GM12873 (cell line): ENCODE measurements around the gene RPS27.

Experiments used
- TF ChIP-seq, protein P1 (sequence below): IDR thresholded peaks from 2 replicates; pipeline ENCODE4 v1.5.1; 2012; ENCODE audit warnings: low read depth, mild to moderate bottlenecking, moderate library complexity, low read length, control low read depth; ENCODE audit not compliant: insufficient read depth; ENCODE audit errors: missing control alignments

RPS27 gene

DNA sequence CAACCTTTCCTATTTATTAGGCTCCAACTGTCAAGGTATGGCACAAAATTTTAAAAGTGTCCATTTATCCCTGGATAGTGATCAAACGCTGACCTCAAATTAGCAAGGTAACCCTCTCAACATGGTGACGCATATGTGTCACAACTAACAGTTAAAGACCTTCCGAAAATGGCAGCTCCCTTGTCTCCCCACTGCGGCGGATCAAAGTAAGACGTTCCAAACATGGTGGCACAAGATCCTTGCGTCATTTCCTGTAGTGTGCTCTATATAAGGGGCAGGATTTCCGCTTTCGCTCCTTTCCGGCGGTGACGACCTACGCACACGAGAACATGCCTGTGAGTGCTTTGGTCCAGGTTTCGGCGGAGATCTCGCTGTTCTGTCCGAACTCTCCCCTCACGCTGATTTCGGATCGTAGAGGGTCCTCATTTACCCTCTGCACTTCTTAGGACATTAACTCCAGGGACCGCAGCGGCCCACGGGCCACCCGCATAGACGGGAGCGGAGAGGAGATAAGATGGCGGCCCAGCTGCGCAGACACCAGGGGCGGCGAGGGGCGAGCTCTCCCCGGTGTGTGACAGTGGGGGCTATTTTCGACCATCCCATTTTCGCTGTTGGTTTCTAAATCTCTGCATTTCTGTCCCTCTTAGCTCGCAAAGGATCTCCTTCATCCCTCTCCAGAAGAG, at the start of gene RPS27:
RPS27 (plus strand) TSS at position 295 of the 683 bp plus-strand sequence; CDS start at position 330, 35 bp downstream.
- TF ChIP-seq, protein P1, sequence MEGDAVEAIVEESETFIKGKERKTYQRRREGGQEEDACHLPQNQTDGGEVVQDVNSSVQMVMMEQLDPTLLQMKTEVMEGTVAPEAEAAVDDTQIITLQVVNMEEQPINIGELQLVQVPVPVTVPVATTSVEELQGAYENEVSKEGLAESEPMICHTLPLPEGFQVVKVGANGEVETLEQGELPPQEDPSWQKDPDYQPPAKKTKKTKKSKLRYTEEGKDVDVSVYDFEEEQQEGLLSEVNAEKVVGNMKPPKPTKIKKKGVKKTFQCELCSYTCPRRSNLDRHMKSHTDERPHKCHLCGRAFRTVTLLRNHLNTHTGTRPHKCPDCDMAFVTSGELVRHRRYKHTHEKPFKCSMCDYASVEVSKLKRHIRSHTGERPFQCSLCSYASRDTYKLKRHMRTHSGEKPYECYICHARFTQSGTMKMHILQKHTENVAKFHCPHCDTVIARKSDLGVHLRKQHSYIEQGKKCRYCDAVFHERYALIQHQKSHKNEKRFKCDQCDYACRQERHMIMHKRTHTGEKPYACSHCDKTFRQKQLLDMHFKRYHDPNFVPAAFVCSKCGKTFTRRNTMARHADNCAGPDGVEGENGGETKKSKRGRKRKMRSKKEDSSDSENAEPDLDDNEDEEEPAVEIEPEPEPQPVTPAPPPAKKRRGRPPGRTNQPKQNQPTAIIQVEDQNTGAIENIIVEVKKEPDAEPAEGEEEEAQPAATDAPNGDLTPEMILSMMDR = no peak

DNA sequence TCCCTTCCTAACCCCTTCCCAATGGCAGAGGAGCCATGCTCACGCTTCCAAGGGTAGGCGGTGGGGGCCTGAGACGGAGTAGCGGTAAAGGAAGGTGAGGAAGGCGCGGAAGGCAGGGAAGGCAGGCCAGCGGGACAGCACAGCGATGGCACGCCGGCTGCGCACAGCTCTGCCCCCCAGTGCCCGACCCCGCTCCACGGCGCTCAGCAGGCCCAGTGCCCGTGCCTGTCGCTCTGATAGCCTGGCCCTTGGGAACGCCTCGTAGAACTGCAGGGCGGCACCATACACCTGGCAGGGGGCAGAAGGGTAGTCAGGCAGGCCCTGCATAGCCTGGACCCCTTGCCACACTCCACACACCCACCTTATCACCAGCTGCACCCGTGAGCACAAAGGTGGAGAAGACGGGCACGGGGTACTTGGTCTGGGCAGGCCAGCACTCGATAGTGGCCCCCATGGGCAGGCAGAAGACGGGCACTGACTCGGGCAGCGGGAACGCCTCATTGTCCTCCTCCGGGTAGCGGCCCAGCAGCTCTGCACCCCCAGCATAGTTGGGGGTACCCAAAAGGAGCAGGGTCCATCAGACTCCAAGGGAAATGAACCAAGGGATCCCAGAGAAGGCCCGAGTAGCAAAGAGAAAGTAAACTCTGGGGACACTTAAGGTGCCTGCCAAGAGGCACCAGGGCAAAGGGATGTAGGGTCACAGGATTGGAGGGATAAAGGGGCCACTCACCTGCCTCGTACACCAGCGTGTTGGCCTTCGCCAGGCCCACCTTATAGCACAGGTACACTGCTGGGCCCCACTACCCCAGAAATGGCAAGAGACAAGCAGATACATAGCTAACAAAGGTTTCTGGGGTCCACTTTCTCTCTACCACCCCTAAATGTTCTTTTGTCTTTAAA, 48.5 kb upstream of the RPS27 start:
- TF ChIP-seq, protein P1 = no peak

DNA sequence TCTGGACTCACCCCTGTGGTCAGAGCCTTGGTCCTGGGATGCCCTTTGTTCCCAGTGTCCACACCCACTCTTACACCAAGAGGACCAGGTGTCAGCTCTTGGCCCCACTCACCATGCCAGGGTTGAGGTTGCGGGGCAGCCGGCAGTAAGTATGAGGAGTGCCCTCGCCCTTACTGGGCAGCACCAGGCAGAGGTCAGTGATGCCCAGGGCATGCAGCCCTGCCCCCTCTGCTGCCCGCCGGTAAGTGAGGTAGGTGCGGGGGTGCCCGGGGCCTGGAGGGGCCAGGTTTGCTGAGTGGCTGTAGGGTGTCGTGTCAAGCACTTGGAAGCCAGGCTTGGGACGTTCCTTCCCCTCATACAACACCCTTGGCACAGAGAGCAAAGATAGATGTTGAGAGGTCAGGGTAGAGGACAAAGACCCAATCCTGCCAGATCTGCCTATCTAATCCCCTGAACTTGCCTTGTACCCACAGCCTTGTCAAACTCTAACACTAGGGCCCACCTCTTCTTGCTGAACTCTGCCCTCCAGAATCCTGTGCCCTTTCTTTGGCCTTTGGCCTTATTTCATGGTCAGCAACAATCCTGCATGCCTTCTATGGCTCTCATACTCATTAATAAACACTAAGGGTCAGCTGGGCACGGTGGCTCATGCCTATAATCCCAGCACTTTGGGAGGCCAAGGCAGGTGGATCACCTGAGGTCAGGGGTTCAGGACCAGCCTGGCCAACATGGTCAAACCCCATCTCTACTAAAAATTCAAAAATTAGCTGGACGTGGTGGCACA, 47.6 kb upstream of the RPS27 start:
- TF ChIP-seq, protein P1 = no peak

DNA sequence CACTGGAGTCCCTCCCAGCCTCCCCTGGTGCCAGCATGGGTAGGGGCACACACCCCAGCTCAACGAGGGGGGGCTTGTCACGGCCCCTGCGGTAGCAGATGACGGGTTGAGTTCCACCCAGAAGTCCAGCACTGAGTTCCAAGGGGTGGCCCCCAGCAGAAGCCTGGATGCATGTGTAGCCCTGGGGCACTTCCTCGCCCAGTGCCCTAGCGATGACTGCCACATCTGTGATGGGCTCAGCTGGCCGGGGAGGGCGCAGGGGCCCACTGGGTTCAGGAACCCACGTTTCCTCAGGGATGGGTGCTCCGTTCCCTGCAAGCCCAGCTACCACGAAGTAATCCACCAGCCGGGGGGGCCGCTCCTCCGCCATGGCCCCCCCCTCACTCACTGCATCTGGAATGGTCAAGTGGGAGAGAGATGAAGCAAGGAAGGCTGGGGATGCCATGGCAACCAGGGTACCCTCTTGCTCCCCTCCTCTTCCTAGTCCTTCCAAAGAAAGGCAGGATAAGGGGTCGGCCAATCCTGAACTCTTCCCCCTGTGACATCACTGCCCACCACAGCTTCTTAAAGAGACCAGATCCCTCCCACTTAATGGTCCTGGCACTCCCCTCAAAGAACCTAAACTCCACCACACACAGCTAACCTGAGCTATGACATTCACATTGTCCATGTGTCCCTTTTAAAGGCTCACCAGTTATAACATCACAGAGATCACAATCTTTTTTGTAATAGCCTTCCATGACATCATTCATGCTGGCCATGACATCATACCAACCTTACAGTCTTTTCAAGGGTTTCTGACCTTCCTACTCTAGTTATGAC, 46.3 kb upstream of the RPS27 start:
- TF ChIP-seq, protein P1 = no peak

DNA sequence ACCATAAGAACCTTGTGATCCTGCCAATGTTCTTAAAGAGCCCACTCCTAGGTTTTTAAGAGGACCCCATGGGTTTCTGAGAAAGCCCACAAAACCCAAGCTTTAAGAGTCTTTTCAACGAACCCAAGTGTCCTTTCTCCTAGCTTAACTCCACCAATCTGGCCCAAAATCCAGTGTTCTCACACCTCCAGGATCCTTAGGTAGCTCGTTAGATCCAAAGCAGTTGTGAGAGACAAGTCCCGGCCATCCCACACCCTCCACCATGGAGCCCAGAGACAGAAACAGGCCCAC, 45.8 kb upstream of the RPS27 start:
- TF ChIP-seq, protein P1 = no peak

DNA sequence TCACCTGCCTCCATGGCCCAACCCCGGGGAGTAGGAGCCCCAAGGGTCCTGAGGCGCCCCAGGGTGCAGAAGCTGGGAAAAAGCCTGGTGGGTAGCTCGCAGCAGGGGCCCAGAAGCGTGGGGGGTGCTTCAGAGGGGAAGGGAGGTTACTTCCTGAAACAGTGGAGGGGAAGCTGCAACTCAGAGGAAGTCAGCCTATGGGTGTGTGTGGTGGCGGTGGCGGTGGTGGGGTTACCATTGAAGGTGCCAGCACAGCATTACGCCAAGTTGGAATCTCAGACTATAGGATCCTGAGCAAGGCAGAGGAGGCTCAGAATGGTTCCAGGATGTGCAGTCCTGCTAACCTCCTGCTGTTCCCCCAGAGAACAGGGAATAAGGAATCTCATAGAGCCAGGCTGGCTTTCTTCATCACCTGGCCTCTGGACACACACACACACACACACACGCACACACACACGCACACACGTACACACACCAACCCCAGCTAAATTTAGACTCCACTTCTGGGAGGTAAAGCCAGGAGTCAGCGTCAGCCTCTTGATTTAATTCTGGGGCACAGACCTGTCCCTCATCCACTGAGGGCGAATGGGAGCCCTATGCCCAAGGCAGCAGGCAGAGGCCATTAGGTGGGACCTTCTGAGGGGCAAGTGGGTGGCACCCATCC, 45.3 kb upstream of the RPS27 start:
- TF ChIP-seq, protein P1 = no peak
